ENCODE measurements around the gene TMEM247. TPM values are rescaled to one million over a fixed set of nuclear protein-coding genes. Genes with fewer than 3 reads are reported as not detected.

TMEM247 gene
- total RNA-seq, 1 experiment from 2014 or later: not detected

- intact Hi-C loops (cut with micrococcal nuclease; ENCODE audit: unreplicated experiment): no loop called here
- CTCF ChIA-PET: no interaction called here
Observed at GRCh38 chr2:46506131-46506706, 26.9 kb downstream of the TMEM247 start.

GRCh38 chr2:46508312-46508711, 28.9 kb downstream of the TMEM247 start:
- Histone ChIP-seq H3K4me1 (ENCODE audit: insufficient read depth, low read length, poor library complexity, severe bottlenecking) (no peaks in the 10 kb centered on the region), H3K27me3 (replicated peaks; ENCODE audit: insufficient read depth, low read depth, low read length, poor library complexity) (no peaks in the 10 kb centered on the region), H3K4me3 (ENCODE audit: low read depth, low read length, poor library complexity, severe bottlenecking) (no peak overlapping the region), H3K27ac (ENCODE audit: low read depth, low read length, poor library complexity, severe bottlenecking) (no peak overlapping the region), H3K36me3 (ENCODE audit: insufficient read depth, low read length, poor library complexity, severe bottlenecking) (no peaks in the 10 kb centered on the region), H3K9me3 (ENCODE audit: low read depth, low read length, poor library complexity, severe bottlenecking) (no peaks in the 10 kb centered on the region)
- ChIA-PET CTCF (no interaction called here), POLR2A (ENCODE audit: low non-redundant PET) (no interaction called here)
- intact Hi-C loops (cut with micrococcal nuclease; ENCODE audit: unreplicated experiment): no loop called here
- DNase-seq (ENCODE audit: low spot score): no peak
- TF ChIP-seq EZH2 (IDR thresholded peaks at IDR 0.05; ENCODE audit: borderline replicate concordance, low read depth, low read length, poor library complexity, severe bottlenecking) (no peak), CTCF (conservative IDR thresholded peaks at IDR 0.05; ENCODE audit: low read depth, low read length) (no peak)
- no TSS peak for BruUV-seq (replicated peaks)

More at GRCh38 chr2:46506131-46506706, 26.9 kb downstream of the TMEM247 start:
- Histone ChIP-seq H3K27me3 (replicated peaks; ENCODE audit: insufficient read depth, low read depth, low read length, poor library complexity) (no peaks in the 10 kb centered on the region), H3K4me3 (ENCODE audit: low read depth, low read length, poor library complexity, severe bottlenecking) (no peak overlapping the region), H3K36me3 (ENCODE audit: insufficient read depth, low read length, poor library complexity, severe bottlenecking) (no peaks in the 10 kb centered on the region), H3K4me1 (ENCODE audit: insufficient read depth, low read length, poor library complexity, severe bottlenecking) (no peaks in the 10 kb centered on the region), H3K27ac (ENCODE audit: low read depth, low read length, poor library complexity, severe bottlenecking) (no peak overlapping the region), H3K9me3 (ENCODE audit: low read depth, low read length, poor library complexity, severe bottlenecking) (no peaks in the 10 kb centered on the region)
- POLR2A ChIA-PET (ENCODE audit: low non-redundant PET): no interaction called here
- no peak for DNase-seq (ENCODE audit: low spot score)
- no peak for TF ChIP-seq CTCF (conservative IDR thresholded peaks at IDR 0.05; ENCODE audit: low read depth, low read length)
- no peak for TF ChIP-seq EZH2 (IDR thresholded peaks at IDR 0.05; ENCODE audit: borderline replicate concordance, low read depth, low read length, poor library complexity, severe bottlenecking)
- BruUV-seq (replicated peaks): no TSS peak

- no peaks in the 10 kb centered on the region for H3K36me3 ChIP-seq (ENCODE audit: insufficient read depth, low read length, poor library complexity, severe bottlenecking)
- no peaks in the 10 kb centered on the region for H3K9me3 ChIP-seq (ENCODE audit: low read depth, low read length, poor library complexity, severe bottlenecking)
- no peak overlapping the region for H3K27ac ChIP-seq (ENCODE audit: low read depth, low read length, poor library complexity, severe bottlenecking)
- TF ChIP-seq EZH2 (IDR thresholded peaks at IDR 0.05; ENCODE audit: borderline replicate concordance, low read depth, low read length, poor library complexity, severe bottlenecking) (no peak), CTCF (conservative IDR thresholded peaks at IDR 0.05; ENCODE audit: low read depth, low read length) (no peak)
- no peak for DNase-seq (ENCODE audit: low spot score)
- no peaks in the 10 kb centered on the region for H3K4me1 ChIP-seq (ENCODE audit: insufficient read depth, low read length, poor library complexity, severe bottlenecking)
- ChIA-PET POLR2A (ENCODE audit: low non-redundant PET) (no interaction called here), CTCF (no interaction called here)
- intact Hi-C loops (cut with micrococcal nuclease; ENCODE audit: unreplicated experiment): no loop called here
- H3K27me3 ChIP-seq (replicated peaks; ENCODE audit: insufficient read depth, low read depth, low read length, poor library complexity): no peaks in the 10 kb centered on the region
- H3K4me3 ChIP-seq (ENCODE audit: low read depth, low read length, poor library complexity, severe bottlenecking): no peak overlapping the region
- BruUV-seq (replicated peaks): no TSS peak
Observed at GRCh38 chr2:46508759-46509158, 29.4 kb downstream of the TMEM247 start.

All from A673 (cell line).